Measurements from ENCODE around the gene HARS1. TPM values are rescaled to one million over a fixed set of nuclear protein-coding genes. Genes with fewer than 3 reads are reported as not detected.

The HARS1 gene
- total and polyA plus RNA-seq, 2 of the 13 experiments (the other 11 are each of a cell fraction or from before 2014, with no cell fraction given): 36.9 to 66.2 TPM

GRCh38 chr5:140634103-140634502 is 57.1 kb downstream of the HARS1 start (continued):
- TF ChIP-seq, protein P1, sequence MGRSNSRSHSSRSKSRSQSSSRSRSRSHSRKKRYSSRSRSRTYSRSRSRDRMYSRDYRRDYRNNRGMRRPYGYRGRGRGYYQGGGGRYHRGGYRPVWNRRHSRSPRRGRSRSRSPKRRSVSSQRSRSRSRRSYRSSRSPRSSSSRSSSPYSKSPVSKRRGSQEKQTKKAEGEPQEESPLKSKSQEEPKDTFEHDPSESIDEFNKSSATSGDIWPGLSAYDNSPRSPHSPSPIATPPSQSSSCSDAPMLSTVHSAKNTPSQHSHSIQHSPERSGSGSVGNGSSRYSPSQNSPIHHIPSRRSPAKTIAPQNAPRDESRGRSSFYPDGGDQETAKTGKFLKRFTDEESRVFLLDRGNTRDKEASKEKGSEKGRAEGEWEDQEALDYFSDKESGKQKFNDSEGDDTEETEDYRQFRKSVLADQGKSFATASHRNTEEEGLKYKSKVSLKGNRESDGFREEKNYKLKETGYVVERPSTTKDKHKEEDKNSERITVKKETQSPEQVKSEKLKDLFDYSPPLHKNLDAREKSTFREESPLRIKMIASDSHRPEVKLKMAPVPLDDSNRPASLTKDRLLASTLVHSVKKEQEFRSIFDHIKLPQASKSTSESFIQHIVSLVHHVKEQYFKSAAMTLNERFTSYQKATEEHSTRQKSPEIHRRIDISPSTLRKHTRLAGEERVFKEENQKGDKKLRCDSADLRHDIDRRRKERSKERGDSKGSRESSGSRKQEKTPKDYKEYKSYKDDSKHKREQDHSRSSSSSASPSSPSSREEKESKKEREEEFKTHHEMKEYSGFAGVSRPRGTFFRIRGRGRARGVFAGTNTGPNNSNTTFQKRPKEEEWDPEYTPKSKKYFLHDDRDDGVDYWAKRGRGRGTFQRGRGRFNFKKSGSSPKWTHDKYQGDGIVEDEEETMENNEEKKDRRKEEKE (IDR thresholded peaks at IDR 0.05): no peak
- TF ChIP-seq POLR2AphosphoS2 (IDR thresholded peaks at IDR 0.05; ENCODE audit: low read depth, low read length): no peak
- TF ChIP-seq MLLT10 (CRISPR knock-in tag; IDR thresholded peaks at IDR 0.05): no peak
- peak; percentile 75; the same call in 1 of the 2 replicates for TF ChIP-seq MIXL1 (CRISPR knock-in tag; IDR thresholded peaks at IDR 0.05)
- no peak for TF ChIP-seq ZBTB34 (CRISPR knock-in tag; IDR thresholded peaks at IDR 0.05)
- no peak for TF ChIP-seq ARNT (IDR thresholded peaks at IDR 0.05)
- TF ChIP-seq, protein P2, sequence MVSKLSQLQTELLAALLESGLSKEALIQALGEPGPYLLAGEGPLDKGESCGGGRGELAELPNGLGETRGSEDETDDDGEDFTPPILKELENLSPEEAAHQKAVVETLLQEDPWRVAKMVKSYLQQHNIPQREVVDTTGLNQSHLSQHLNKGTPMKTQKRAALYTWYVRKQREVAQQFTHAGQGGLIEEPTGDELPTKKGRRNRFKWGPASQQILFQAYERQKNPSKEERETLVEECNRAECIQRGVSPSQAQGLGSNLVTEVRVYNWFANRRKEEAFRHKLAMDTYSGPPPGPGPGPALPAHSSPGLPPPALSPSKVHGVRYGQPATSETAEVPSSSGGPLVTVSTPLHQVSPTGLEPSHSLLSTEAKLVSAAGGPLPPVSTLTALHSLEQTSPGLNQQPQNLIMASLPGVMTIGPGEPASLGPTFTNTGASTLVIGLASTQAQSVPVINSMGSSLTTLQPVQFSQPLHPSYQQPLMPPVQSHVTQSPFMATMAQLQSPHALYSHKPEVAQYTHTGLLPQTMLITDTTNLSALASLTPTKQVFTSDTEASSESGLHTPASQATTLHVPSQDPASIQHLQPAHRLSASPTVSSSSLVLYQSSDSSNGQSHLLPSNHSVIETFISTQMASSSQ (IDR thresholded peaks at IDR 0.05; ENCODE audit: low read depth): peak; percentile 26; the same call in 1 of the 2 replicates
- TF ChIP-seq, protein P2 (CRISPR knock-in tag; IDR thresholded peaks at IDR 0.05; ENCODE audit: borderline replicate concordance): no peak
- no peak for TF ChIP-seq CHD2 (IDR thresholded peaks at IDR 0.05; ENCODE audit: low read depth, low read length)
- no peak for TF ChIP-seq ZNF33A (CRISPR knock-in tag; IDR thresholded peaks at IDR 0.05; ENCODE audit: borderline replicate concordance)
- TF ChIP-seq BATF2 (CRISPR knock-in tag; IDR thresholded peaks at IDR 0.05): no peak
- TF ChIP-seq E2F2 (CRISPR knock-in tag; IDR thresholded peaks at IDR 0.05; ENCODE audit: borderline replicate concordance): no peak
- TF ChIP-seq NFKB2 (CRISPR knock-in tag; IDR thresholded peaks at IDR 0.05; ENCODE audit: borderline replicate concordance): no peak
- TF ChIP-seq NR2C2 (CRISPR knock-in tag; IDR thresholded peaks at IDR 0.05; ENCODE audit: borderline replicate concordance): no peak
- no peak for TF ChIP-seq LCORL (IDR thresholded peaks at IDR 0.05)
- TF ChIP-seq LCORL (CRISPR knock-in tag; IDR thresholded peaks at IDR 0.05): 0 out of 2 replicates have a peak, but pooled peaks have one; percentile 19
- no peak for TF ChIP-seq FOXP1 (IDR thresholded peaks at IDR 0.05)
- TF ChIP-seq FOXP1 (CRISPR knock-in tag; IDR thresholded peaks at IDR 0.05): peak; percentile 44
- TF ChIP-seq ZNF615 (CRISPR knock-in tag; IDR thresholded peaks at IDR 0.05; ENCODE audit: borderline replicate concordance): no peak
